Kidney tubule cell (primary cell): Measurements from ENCODE around the gene CYTL1.

Experiments used
- DNase-seq: peaks from one replicate; pipeline ENCODE4 v3.0.0-alpha.2; 2018; ENCODE audit warnings: low spot score

CYTL1 gene

DNA sequence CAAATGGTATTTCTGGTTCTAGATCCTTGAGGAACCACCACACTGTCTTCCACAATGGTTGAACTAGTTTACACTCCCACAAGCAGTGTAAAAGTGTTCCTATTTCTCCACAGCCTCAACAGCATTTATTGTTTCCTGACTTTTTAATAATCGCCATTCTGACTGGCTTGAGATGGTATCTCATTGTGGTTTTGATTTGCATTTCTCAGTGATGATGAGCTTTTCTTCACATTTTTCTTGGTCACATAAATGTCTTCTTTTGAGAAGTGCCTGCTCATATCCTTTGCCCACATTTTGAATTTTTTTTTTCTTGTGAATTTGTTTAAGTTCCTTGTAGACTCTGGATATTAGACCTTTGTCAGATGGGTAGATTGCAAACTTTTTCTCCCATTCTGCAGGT is 22.3 kb downstream of the CYTL1 start:
- DNase-seq = peak; percentile 9

DNA sequence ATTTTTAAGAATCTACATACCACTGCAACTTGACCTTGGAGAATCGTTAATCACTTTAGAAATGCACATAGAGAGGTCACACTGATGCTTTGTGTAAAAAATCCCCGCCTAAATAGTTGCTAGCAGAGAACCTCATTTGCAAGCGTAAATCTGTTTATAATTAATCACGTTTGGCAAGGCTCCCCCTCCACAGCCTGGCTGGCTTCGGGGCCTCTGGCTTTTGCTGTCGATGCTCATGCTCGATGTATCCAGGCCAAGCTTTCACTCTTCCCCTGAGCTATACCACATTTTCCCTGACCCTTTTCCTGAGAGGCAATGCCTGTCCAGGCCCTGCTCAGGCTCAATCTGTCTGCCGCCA is 23.4 kb downstream of the CYTL1 start:
- DNase-seq = peak; percentile 7

DNA sequence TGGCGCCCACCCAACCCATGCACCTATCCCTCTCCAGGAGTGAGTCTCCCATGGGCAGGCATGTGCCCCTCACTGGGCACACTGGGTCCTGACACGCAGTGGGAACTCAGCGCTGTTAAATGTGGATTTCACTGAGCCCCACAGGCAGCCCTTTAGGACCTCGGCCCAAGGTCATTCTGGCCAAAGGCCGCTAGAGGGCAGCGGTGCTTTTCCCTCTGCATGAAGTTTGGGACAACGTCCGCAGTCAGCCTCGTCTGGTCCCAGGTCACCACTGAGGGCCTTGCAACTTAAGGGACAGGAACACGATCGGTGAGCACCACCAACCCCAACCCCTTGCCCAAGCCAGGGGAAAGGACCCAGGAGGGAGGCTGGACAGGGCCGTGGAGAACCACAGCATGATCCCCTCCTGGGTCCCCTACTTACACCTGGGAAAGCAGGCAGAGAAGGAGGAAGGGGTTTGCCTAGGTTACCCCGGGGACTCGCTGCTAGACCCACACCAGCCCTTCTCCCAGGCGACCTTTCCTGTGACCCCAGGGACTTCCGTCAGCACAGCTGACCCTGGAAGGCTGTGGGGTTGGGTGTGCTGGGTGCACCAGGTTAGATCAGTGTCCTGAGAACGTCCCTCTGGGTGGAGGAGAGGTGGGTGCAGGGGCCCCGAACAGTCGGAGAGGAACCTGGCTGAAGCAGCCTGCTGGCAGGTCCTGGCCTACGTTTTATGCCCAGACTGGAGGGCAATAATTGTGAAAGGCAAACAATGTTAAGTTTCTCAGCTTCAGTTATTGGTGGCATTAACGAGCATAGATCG is 24.0 kb downstream of the CYTL1 start:
- DNase-seq = peak; percentile 66

DNA sequence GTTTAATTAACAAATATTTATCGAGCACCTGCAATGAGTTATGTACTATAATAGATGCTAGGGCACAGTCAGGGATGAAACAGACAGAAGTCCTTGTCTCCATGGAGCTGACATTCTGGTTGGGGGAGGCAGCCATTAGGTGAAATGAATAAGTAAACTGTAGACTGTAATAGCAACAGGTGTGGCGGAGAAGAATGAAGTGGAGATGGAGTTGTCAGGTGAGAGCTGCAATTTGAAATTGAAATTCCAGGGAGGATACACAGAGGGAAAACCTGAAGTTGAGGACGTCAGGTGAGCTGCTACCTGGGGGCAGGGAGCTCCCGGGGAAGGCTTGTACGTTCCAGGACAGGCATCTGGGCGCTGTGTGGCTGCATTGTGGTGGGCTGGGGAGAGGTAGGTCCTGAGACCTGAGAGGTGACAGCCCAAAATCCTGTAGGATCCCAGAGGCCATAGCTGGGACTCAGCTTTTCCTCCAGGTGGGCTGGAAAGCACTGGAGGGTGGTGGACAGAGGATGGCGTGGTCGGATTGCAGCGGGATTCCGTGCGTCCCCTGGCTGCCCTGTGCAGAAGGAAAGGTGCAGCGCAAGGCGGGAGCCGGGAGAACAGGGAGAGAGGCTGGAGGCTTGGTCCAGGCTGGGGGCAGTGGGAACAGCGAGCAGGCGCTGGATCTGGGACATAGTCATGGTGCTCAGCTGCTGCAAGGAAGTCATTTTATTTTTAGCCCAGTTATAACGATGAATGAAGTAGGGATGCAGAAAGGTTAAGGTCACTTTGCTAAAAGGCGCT is 24.8 kb downstream of the CYTL1 start:
- no peak for DNase-seq

- no peak for DNase-seq
Measured at GRCh38 chr4:4992833-4993232, 26.4 kb downstream of the CYTL1 start.

DNA sequence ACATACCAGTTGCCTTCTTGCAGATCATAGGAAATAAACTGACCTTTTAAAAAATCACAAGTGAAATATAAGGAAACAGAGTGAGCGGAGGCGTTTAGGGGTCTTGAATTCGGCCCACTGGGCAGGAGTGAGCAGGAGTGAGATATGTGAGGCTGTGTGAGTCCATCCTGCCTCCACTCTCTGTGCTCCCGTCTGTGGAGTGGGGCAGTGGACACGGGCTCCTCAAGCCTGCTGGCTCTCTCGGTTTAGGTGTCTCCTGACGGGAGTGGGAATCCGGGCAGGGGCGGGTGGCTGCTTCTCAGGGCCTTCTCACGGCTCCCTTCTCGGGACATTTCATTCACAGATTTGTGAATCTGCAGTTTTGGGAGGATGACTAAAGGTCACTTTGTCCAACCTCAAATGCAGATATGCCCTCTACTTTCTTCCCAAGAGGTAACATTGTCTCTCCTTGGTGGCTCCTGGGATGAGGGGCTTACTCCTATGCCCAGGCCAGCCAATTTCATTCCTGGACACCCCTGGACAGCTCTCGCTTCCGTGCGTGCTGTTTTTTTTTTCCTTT is 27.6 kb downstream of the CYTL1 start:
- no peak for DNase-seq

DNA sequence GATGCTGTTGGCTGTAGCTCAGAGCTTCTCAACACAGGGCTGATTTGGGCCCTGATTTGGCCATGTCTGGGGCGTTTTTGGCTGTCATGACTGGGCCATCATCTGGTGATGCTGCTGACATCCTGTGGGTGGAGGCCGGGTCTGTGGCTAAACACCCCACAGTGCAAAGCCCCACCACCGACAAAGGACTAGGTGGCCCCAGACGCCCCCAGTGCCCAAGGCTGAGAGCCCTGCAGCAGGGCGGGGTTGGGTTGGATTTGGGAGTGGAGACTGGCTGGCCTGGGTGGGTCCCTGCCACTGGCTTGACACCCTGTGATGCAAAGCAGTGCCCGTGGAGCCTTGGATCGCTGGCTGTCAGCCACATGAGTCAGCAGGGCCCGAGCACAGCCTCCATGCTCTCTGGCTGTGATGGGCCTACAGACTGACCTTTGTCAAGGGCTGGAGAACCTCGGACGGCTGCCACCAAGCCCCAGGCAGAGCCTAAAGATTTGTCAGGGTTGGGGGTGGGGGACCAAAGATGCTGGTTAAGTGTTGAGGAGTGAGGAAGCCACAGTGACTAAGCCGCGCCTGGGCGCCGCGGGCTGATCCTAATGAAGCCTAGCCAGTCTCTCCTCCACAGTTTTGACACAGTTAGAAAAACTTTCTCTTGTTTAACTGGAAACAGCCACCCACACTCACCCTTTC is 28.3 kb downstream of the CYTL1 start:
- peak; percentile 86 for DNase-seq

GRCh38 chr4:4990329-4990728 is 28.9 kb downstream of the CYTL1 start:
- no peak for DNase-seq

DNA sequence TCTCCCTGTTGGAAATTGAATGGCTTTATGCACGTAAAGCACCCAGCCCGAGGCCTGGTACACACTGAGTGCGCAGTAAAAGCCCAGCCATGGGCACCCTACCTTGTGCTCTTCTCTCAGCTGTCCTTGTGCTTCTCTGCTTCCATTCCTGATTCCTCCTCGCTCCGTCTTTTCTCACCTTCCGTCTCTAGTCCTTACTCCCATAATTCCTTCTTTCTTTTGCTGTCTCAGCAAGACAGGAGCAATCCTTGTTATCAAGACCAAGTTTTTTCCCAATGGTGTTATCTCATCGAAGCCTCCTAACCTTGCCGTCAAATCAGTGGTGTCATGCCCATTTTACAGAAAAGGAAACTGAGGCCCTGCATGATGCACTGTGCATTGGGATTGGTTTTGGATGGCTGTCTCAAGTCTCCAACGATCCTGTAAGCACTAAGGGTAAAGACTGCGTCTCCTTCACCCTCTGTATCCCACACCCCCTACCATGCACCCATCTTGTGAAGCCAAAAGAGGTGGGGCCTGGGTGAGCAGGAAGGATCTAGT is 30.1 kb downstream of the CYTL1 start:
- DNase-seq = no peak

- no peak for DNase-seq
Measured at GRCh38 chr4:4987656-4988055, 31.6 kb downstream of the CYTL1 start.

- DNase-seq = no peak
Measured at GRCh38 chr4:4986841-4987240, 32.4 kb downstream of the CYTL1 start.

- peak; percentile 19 for DNase-seq
Measured at GRCh38 chr4:4985844-4986243, 33.4 kb downstream of the CYTL1 start.

- no peak for DNase-seq
Measured at GRCh38 chr4:4985036-4985435, 34.2 kb downstream of the CYTL1 start.

DNA sequence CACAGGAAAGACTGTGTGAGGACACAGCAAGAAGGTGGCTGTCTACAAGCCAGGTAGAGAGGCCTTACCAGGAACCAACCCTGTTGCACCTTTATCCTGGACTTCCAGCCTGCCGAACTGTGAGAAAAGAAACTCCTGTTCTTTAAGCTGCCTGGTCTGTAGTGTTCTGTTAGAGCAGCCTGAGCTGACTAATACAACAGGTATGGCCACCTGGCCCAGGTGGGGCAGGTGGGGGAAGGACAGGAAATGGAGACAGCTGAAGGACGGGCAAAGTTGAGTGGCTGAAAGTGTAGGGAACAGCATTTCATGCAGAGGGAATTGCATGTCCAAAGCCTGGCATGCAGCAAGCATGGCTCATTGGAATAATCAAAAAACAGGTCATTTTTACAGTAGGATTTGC is 35.1 kb downstream of the CYTL1 start:
- DNase-seq = peak; percentile 30

DNA sequence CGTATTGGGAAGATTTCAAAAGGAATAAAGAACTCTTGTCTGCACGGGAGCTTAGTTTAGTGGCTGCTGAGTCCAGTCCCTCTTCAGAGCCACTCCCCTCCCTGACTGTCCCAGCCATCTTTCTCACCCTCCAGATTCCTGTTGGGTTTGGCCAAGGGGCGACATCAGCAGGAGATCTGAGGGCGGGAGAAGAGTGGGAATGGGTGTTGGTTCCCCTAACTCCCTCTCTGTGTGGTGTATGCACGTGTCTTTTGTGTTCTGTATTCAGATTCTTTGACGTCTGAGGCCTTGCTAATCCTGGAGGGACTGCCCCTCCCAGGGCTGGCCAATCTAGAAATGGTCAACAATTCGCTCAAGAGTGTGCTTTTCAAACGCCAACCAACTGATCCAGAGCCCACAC is 37.4 kb downstream of the CYTL1 start:
- DNase-seq = no peak

DNA sequence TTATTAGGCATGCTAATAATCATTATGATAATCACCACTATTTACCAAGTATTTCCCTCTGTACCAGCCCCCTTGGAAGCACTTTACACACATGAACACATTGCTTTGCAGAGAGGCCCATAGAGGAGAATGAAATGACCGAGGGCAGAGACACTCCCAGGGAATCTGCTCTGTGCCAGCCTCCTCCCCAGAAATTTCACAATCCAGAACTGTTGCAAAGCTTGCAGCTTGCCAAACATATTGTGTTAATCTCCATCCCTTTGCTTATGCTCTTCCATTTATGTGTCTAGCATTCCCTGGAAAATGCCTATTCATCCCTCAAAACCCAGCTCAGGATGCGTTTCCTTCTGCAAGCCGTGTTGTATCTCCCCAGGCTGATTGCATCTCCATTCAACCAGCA is 37.8 kb downstream of the CYTL1 start:
- no peak for DNase-seq

GRCh38 chr4:4980621-4981230 is 38.5 kb downstream of the CYTL1 start:
- DNase-seq = no peak

DNA sequence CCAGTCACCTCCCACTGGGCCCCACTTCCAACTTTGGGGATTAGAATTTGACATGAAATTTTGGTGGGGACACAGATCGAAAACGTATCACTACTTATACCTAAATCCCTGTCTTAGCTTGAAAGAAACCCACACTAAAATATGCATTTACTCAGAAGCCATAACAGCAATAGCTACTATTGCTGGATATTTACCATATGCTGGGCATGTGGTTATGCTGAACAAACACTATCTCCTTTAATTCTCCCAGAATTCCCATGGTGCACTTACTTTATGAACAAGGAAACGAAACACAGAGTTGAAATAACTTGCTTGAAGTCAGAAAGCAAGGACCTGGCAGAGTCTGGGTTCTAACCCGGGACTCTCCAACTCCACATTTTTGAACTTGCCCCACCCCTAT is 39.3 kb downstream of the CYTL1 start:
- DNase-seq = no peak

- no peak for DNase-seq
Measured at GRCh38 chr4:4974727-4975126, 44.5 kb downstream of the CYTL1 start.

GRCh38 chr4:4971796-4972195 is 47.5 kb downstream of the CYTL1 start:
- no peak for DNase-seq

- peak; percentile 15 for DNase-seq
Measured at GRCh38 chr4:4969298-4969697, 50.0 kb downstream of the CYTL1 start.

GRCh38 chr4:4968161-4968725 is 51.0 kb downstream of the CYTL1 start:
- DNase-seq = no peak
